Hepatic stellate cell (primary cell): ENCODE results near the gene TMTC2.

Source experiments
- DNase-seq: peaks from one replicate; pipeline ENCODE4 v3.0.0; 2011; ENCODE audit warnings: low spot score

The TMTC2 gene

GRCh38 chr12:82883394-82884355 lies 197.0 kb downstream of the TMTC2 start:
- no peak for DNase-seq

GRCh38 chr12:82886671-82887340 lies 200.1 kb downstream of the TMTC2 start:
- no peak for DNase-seq

GRCh38 chr12:82893896-82894295 lies 207.2 kb downstream of the TMTC2 start:
- DNase-seq: no peak

GRCh38 chr12:82896277-82896676 lies 209.6 kb downstream of the TMTC2 start:
- DNase-seq: no peak

- DNase-seq: no peak
These were observed 210.3 kb downstream of the TMTC2 start for GRCh38 chr12:82896979-82897378.

- no peak for DNase-seq
These were observed 211.7 kb downstream of the TMTC2 start for GRCh38 chr12:82898441-82898840.

- no peak for DNase-seq
These were observed 217.6 kb downstream of the TMTC2 start for GRCh38 chr12:82904219-82904790.

- DNase-seq: no peak
These were observed 223.7 kb downstream of the TMTC2 start for GRCh38 chr12:82910246-82910893.

- DNase-seq: no peak
These were observed 225.7 kb downstream of the TMTC2 start for GRCh38 chr12:82912406-82912805.

- DNase-seq: no peak
These were observed 232.8 kb downstream of the TMTC2 start for GRCh38 chr12:82919388-82920054.

GRCh38 chr12:82923935-82924334 lies 237.2 kb downstream of the TMTC2 start:
- DNase-seq: no peak

- DNase-seq: no peak
These were observed 239.9 kb downstream of the TMTC2 start for GRCh38 chr12:82926630-82927029.

GRCh38 chr12:82930301-82930700 lies 243.6 kb downstream of the TMTC2 start:
- no peak for DNase-seq

GRCh38 chr12:82931349-82932116 lies 244.8 kb downstream of the TMTC2 start:
- DNase-seq: no peak

GRCh38 chr12:82937151-82937550 lies 250.4 kb downstream of the TMTC2 start:
- DNase-seq: no peak

GRCh38 chr12:82942521-82942920 lies 255.8 kb downstream of the TMTC2 start:
- no peak for DNase-seq

GRCh38 chr12:82942991-82943401 lies 256.3 kb downstream of the TMTC2 start:
- no peak for DNase-seq

- no peak for DNase-seq
These were observed 261.8 kb downstream of the TMTC2 start for GRCh38 chr12:82948491-82948890.

GRCh38 chr12:82950356-82950755 lies 263.6 kb downstream of the TMTC2 start:
- no peak for DNase-seq

- no peak for DNase-seq
These were observed 266.2 kb downstream of the TMTC2 start for GRCh38 chr12:82952946-82953345.

- DNase-seq: no peak
These were observed 266.7 kb downstream of the TMTC2 start for GRCh38 chr12:82953397-82953796.
